ENCODE data around the gene IFIT1.

DNA sequence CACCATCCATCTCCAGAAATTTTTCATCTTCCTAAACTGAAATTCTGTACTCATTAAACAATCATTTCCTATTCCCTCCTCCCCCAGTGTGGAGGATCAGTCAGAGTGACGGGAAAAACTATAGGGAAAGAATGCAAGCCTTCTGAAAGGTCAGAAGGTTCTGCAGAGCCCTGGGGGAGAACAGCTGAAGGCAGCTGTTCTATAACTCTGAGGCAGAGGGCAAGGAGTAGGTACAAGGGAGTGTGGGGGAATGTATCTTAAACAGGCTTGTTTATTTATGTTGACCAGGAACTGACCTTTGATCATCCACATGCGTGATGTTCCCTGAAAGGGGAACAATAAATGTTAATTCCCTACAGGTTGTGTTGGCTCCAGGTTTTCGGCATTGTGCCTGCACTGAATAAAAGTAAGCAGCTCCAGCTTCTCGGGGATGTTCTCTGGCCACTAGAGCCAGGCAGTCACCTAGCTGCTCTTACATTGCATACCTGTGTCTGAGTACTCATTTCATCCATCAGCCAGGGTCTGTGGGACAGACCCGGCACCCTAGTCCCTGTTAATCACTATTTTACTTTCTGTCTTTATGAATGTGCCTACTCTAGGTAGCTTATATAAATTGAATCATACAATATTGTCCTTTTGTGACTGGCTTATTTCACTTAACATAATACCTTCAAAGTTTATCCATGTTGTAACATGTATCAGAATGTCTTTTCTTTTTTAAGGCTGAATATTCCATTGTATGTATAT, 5.8 kb downstream of the IFIT1 start:
- TF ChIP-seq, protein P1, sequence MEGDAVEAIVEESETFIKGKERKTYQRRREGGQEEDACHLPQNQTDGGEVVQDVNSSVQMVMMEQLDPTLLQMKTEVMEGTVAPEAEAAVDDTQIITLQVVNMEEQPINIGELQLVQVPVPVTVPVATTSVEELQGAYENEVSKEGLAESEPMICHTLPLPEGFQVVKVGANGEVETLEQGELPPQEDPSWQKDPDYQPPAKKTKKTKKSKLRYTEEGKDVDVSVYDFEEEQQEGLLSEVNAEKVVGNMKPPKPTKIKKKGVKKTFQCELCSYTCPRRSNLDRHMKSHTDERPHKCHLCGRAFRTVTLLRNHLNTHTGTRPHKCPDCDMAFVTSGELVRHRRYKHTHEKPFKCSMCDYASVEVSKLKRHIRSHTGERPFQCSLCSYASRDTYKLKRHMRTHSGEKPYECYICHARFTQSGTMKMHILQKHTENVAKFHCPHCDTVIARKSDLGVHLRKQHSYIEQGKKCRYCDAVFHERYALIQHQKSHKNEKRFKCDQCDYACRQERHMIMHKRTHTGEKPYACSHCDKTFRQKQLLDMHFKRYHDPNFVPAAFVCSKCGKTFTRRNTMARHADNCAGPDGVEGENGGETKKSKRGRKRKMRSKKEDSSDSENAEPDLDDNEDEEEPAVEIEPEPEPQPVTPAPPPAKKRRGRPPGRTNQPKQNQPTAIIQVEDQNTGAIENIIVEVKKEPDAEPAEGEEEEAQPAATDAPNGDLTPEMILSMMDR (IDR thresholded peaks at IDR 0.05): no peak
- no peak for TF ChIP-seq POLR2A (IDR thresholded peaks at IDR 0.05)

Measured in esophagus squamous epithelium (tissue), 4 donors.